Measurements from ENCODE around the gene BMPR1A.

DNA sequence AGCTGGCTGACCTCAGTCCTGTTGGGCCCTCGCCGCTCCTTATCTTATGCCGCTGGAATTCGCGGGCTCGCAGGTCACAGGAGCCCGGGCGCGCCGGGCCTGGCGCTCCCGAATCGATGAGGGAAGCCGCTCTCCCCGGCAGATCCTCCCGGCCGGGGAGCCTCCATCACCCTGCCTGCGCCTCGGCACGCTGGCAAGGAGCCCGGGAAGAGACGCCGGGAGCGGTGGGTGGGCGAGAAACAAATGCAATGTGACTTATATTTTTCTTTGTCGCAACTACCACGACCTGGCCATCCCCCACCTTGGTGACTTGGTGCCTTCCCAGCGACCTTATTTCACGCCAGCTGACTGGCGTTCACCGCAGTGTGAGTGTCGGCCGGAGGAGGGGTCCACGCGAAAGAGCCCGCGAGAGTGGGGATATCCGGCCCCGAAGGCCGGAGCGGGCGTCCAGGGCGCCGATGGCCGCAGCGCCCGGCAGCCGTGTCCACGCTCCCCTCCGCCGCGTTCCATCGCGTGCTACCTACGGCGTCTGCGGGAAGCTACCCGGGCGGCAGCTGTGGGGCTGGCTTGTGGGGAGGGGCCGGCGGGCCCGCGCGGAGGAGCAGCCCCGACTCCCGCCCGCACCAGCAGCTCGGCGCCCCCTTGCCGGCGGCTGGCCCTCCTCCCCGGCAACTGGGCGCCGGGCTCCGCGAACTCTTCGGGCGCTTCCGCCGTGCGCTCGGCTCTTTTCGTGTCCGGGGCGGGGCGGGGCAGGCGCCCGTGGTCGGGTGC is 494 bp upstream of the BMPR1A start:
- TF ChIP-seq EZH2 (IDR thresholded peaks at IDR 0.05; ENCODE audit: insufficient read depth, poor library complexity, severe bottlenecking) (no peak), EZH2phosphoT487 (IDR thresholded peaks at IDR 0.05; ENCODE audit: insufficient read depth, low read depth) (no peak)

Data from GM23248 (cell line).